Naive B cell (primary cell): Measurements from ENCODE around the gene FGF19. TPM values are rescaled to one million over a fixed set of nuclear protein-coding genes. Genes with fewer than 3 reads are reported as not detected.
"Not testable (repeated sequence)": the region's sequence is repeated elsewhere in the genome, so short reads cannot be mapped to it uniquely, and the experiment has no call there.

Experiments used
- ATAC-seq, 2 donors: fragments of 150-1000 bp; cut with Tn5 transposase; 2 replicates each; pipeline ENCODE4 v1.10.0; 2021; ENCODE audit warnings: low read depth in 2 of 2, mild to moderate bottlenecking in 2 of 2, moderate library complexity in 2 of 2
- DNase-seq: peaks from one replicate; pipeline ENCODE4 v3.0.0; 2022
- H3K27ac Mint-ChIP-seq, 6 donors: one replicate each; pipeline ENCODE4 v1.8.0; 2020 to 2022; ENCODE audit warnings: mild to moderate bottlenecking in 6 of 6, mixed read lengths in 6 of 6, moderate library complexity in 5 of 6, inconsistent platforms in 2 of 6
- H3K27me3 Mint-ChIP-seq, 3 donors: one replicate each; pipeline ENCODE4 v1.8.0; 2021 to 2022; ENCODE audit warnings: mixed read lengths in 3 of 3, mild to moderate bottlenecking in 1 of 3
- H3K36me3 Mint-ChIP-seq, 2 donors: one replicate each; pipeline ENCODE4 v1.8.0; 2020 to 2022; ENCODE audit warnings: mixed read lengths in 2 of 2, inconsistent platforms in 1 of 2, mild to moderate bottlenecking in 1 of 2
- H3K4me1 Mint-ChIP-seq, 3 donors: one replicate each; pipeline ENCODE4 v1.8.0; 2020 to 2022; ENCODE audit warnings: mixed read lengths in 3 of 3, inconsistent platforms in 1 of 3, mild to moderate bottlenecking in 1 of 3, moderate library complexity in 1 of 3
- H3K4me3 Mint-ChIP-seq, 8 donors: one replicate each; pipeline ENCODE4 v1.8.0; 2020 to 2022; ENCODE audit warnings: mild to moderate bottlenecking in 8 of 8, mixed read lengths in 8 of 8, moderate library complexity in 8 of 8, inconsistent platforms in 2 of 8
- H3K9me3 Mint-ChIP-seq, 7 donors: one replicate each; pipeline ENCODE4 v1.8.0; 2020 to 2022; ENCODE audit warnings: mixed read lengths in 7 of 7, mild to moderate bottlenecking in 5 of 7, inconsistent platforms in 2 of 7, moderate library complexity in 1 of 7
- polyA plus RNA-seq, 6 donors: library from polyadenylated mRNA; unstranded; fragments of 300-500 nt; fragmentation: Illumina TruSeq; gene quantifications; one replicate each; pipeline ENCODE4 v1.2.3, GENCODE V29; 2021; ENCODE audit warnings: low read depth in 6 of 6

Gene FGF19
- polyA plus RNA-seq, 6 donors from 2014 or later = not detected

- ATAC-seq = peak; percentile 59 to 71
- Mint-ChIP-seq H3K27me3 (peaks cover 45 to 68% (median 46%) of the 10 kb centered on the region in 3 donors), H3K4me3 (peak overlapping the region in 3 of 8 donors; percentile 28 to 57 (median 33)), H3K4me1 (peaks cover 9 to 19% (median 14%) of the 10 kb centered on the region in 3 donors), H3K27ac (no peak overlapping the region), H3K36me3 (no peaks in the 10 kb centered on the region), H3K9me3 (no peaks in the 10 kb centered on the region)
- no peak for DNase-seq
Measured at GRCh38 chr11:69699213-69699612, 4.6 kb downstream of the FGF19 start.

- H3K27me3 Mint-ChIP-seq = peaks cover 52 to 73% (median 53%) of the 10 kb centered on the region in 3 donors
- H3K4me3 Mint-ChIP-seq = no peak overlapping the region
- no peak for DNase-seq
- H3K4me1 Mint-ChIP-seq = peaks cover 9 to 18% (median 14%) of the 10 kb centered on the region in 3 donors
- no peaks in the 10 kb centered on the region for H3K36me3 Mint-ChIP-seq
- no peak for ATAC-seq
- no peak overlapping the region for H3K27ac Mint-ChIP-seq
- H3K9me3 Mint-ChIP-seq = no peaks in the 10 kb centered on the region
Measured at GRCh38 chr11:69698362-69698761, 5.5 kb downstream of the FGF19 start.

- no peak overlapping the region for H3K27ac Mint-ChIP-seq
- no peaks in the 10 kb centered on the region for H3K9me3 Mint-ChIP-seq
- H3K4me1 Mint-ChIP-seq = peaks cover 9 to 13% (median 10%) of the 10 kb centered on the region in 3 donors
- DNase-seq (no peak), ATAC-seq (no peak)
- H3K4me3 Mint-ChIP-seq = no peak overlapping the region
- peaks cover 52 to 71% (median 53%) of the 10 kb centered on the region in 3 donors for H3K27me3 Mint-ChIP-seq
- no peaks in the 10 kb centered on the region for H3K36me3 Mint-ChIP-seq
Measured at GRCh38 chr11:69697861-69698260, 6.0 kb downstream of the FGF19 start.

- peaks cover 52 to 72% (median 56%) of the 10 kb centered on the region in 3 donors for H3K27me3 Mint-ChIP-seq
- H3K36me3 Mint-ChIP-seq = peaks cover 2% of the 10 kb centered on the region in 2 donors
- no peak for ATAC-seq
- no peak overlapping the region for H3K4me3 Mint-ChIP-seq
- H3K27ac Mint-ChIP-seq = no peak overlapping the region
- peaks cover 0 to 4% (median under 1%) of the 10 kb centered on the region in 7 donors for H3K9me3 Mint-ChIP-seq
- H3K4me1 Mint-ChIP-seq = peaks cover 6 to 10% (median 9%) of the 10 kb centered on the region in 3 donors
- no peak for DNase-seq
Measured at GRCh38 chr11:69697469-69697843, 6.4 kb downstream of the FGF19 start.

- Mint-ChIP-seq H3K36me3 (peaks cover 7 to 8% of the 10 kb centered on the region in 2 donors), H3K9me3 (peaks cover 2 to 9% (median 4%) of the 10 kb centered on the region in 7 donors), H3K27me3 (peaks cover 56 to 77% (median 62%) of the 10 kb centered on the region in 3 donors), H3K27ac (no peak overlapping the region), H3K4me3 (no peak overlapping the region), H3K4me1 (peaks cover 6 to 10% (median 9%) of the 10 kb centered on the region in 3 donors)
- DNase-seq (no peak), ATAC-seq (no peak)
Measured at GRCh38 chr11:69696749-69697468, 6.9 kb downstream of the FGF19 start.

GRCh38 chr11:69695995-69696394 lies 7.8 kb downstream of the FGF19 start:
- peaks cover 9 to 13% of the 10 kb centered on the region in 2 donors for H3K36me3 Mint-ChIP-seq
- peaks cover 54 to 83% (median 70%) of the 10 kb centered on the region in 3 donors for H3K27me3 Mint-ChIP-seq
- H3K27ac Mint-ChIP-seq, DNase-seq, H3K4me1 Mint-ChIP-seq, H3K4me3 Mint-ChIP-seq, ATAC-seq: not testable (repeated sequence)
- H3K9me3 Mint-ChIP-seq = peaks cover 2 to 14% (median 9%) of the 10 kb centered on the region in 7 donors

- DNase-seq = no peak
- Mint-ChIP-seq H3K27me3 (peaks cover 54 to 83% (median 70%) of the 10 kb centered on the region in 3 donors), H3K36me3 (peaks cover 13% of the 10 kb centered on the region in 2 donors), H3K4me3 (no peak overlapping the region), H3K9me3 (peaks cover 3 to 16% (median 9%) of the 10 kb centered on the region in 7 donors), H3K27ac (no peak overlapping the region), H3K4me1 (peaks cover 6 to 10% (median 9%) of the 10 kb centered on the region in 3 donors)
- ATAC-seq = no peak
Measured at GRCh38 chr11:69695581-69695980, 8.2 kb downstream of the FGF19 start.

- Mint-ChIP-seq H3K27ac (no peak overlapping the region), H3K36me3 (peaks cover 13 to 16% of the 10 kb centered on the region in 2 donors), H3K9me3 (peaks cover 3 to 18% (median 9%) of the 10 kb centered on the region in 7 donors), H3K4me3 (no peak overlapping the region), H3K27me3 (peaks cover 53 to 85% (median 72%) of the 10 kb centered on the region in 3 donors), H3K4me1 (peaks cover 6 to 10% (median 9%) of the 10 kb centered on the region in 3 donors)
- DNase-seq (no peak), ATAC-seq (no peak)
Measured at GRCh38 chr11:69694781-69695180, 9.0 kb downstream of the FGF19 start.

- H3K27me3 Mint-ChIP-seq = peaks cover 52 to 88% (median 85%) of the 10 kb centered on the region in 3 donors
- H3K36me3 Mint-ChIP-seq = peaks cover 13 to 16% of the 10 kb centered on the region in 2 donors
- DNase-seq (no peak), ATAC-seq (no peak)
- H3K4me1 Mint-ChIP-seq = no peaks in the 10 kb centered on the region
- peaks cover 4 to 18% (median 9%) of the 10 kb centered on the region in 7 donors for H3K9me3 Mint-ChIP-seq
- no peak overlapping the region for H3K4me3 Mint-ChIP-seq
- peak overlapping the region in 1 of 6 donors; percentile 24 for H3K27ac Mint-ChIP-seq
Measured at GRCh38 chr11:69692422-69692821, 11.4 kb downstream of the FGF19 start.

GRCh38 chr11:69691463-69691862 lies 12.4 kb downstream of the FGF19 start:
- Mint-ChIP-seq H3K9me3 (peaks cover 4 to 18% (median 9%) of the 10 kb centered on the region in 7 donors), H3K27me3 (peaks cover 45 to 85% (median 81%) of the 10 kb centered on the region in 3 donors), H3K4me1 (no peaks in the 10 kb centered on the region), H3K27ac (no peak overlapping the region), H3K4me3 (no peak overlapping the region), H3K36me3 (peaks cover 13 to 16% of the 10 kb centered on the region in 2 donors)
- ATAC-seq (no peak), DNase-seq (no peak)

- Mint-ChIP-seq H3K9me3 (peaks cover 4 to 18% (median 9%) of the 10 kb centered on the region in 7 donors), H3K4me1 (peaks cover 4 to 11% (median 8%) of the 10 kb centered on the region in 3 donors), H3K27ac (no peak overlapping the region), H3K4me3 (no peak overlapping the region), H3K27me3 (peaks cover 37 to 82% (median 80%) of the 10 kb centered on the region in 3 donors), H3K36me3 (peaks cover 13 to 16% of the 10 kb centered on the region in 2 donors)
- ATAC-seq (no peak), DNase-seq (no peak)
Measured at GRCh38 chr11:69689484-69690319, 14.1 kb downstream of the FGF19 start.

- not testable (repeated sequence) for H3K27ac Mint-ChIP-seq, H3K4me3 Mint-ChIP-seq, DNase-seq, ATAC-seq
- Mint-ChIP-seq H3K9me3 (peaks cover 4 to 18% (median 9%) of the 10 kb centered on the region in 7 donors), H3K4me1 (peaks cover 4 to 11% (median 8%) of the 10 kb centered on the region in 3 donors), H3K36me3 (peaks cover 13 to 16% of the 10 kb centered on the region in 2 donors), H3K27me3 (peaks cover 27 to 72% (median 69%) of the 10 kb centered on the region in 3 donors)
Measured at GRCh38 chr11:69687969-69688771, 15.7 kb downstream of the FGF19 start.
